H1 (cell line): ENCODE results near the gene KLHL3. TPM values are rescaled to one million over a fixed set of nuclear protein-coding genes. Genes with fewer than 3 reads are reported as not detected.

Experiments
- CTCF ChIA-PET: fragments of 300-600 bp; sonication (Branson Sonifier 250); formaldehyde crosslinking; loops from one replicate; lab custom pipeline; 2021; ENCODE audit not compliant: partially characterized antibody; lab: Charles Lee
- POLR2A ChIA-PET: fragments of 300-600 bp; sonication (Branson Sonifier 250); formaldehyde crosslinking; loops from one replicate; lab custom pipeline; 2021; ENCODE audit warnings: inconsistent platforms; ENCODE audit not compliant: partially characterized antibody; lab: Charles Lee
- DNase-seq, 2 experiments: peaks; one replicate each; pipeline versions ENCODE4 v3.0.0 to v3.0.0-alpha.2; 2010 to 2022; ENCODE audit warnings: low spot score in 2 of 2, low read depth in 1 of 2, mixed read lengths in 1 of 2
- FAIRE-seq: peaks from 2 replicates; lab custom pipeline; 2011; peaks lifted over from hg19 to GRCh38; lab: Jason Lieb, UNC
- H2AFZ ChIP-seq: 2 replicates; pipeline ENCODE4 v1.8.1; 2012; ENCODE audit warnings: low read length, inconsistent platforms
- H2AK5ac ChIP-seq: 2 replicates; pipeline ENCODE4 v1.6.1; 2013; ENCODE audit warnings: low read depth, low read length
- H2BK120ac ChIP-seq: replicated peaks from 2 replicates; pipeline ENCODE3; 2013; ENCODE audit warnings: low read depth, low read length, inconsistent platforms
- H2BK12ac ChIP-seq: 2 replicates; pipeline ENCODE4 v1.6.1; 2013; ENCODE audit warnings: low read depth, low read length
- H2BK15ac ChIP-seq: 2 replicates; pipeline ENCODE4 v1.6.1; 2013; ENCODE audit warnings: low read length
- H2BK20ac ChIP-seq: 2 replicates; pipeline ENCODE4 v1.6.1; 2013; ENCODE audit warnings: low read length
- H2BK5ac ChIP-seq: 2 replicates; pipeline ENCODE4 v1.6.1; 2013; ENCODE audit warnings: low read depth, low read length
- H3K14ac ChIP-seq: 2 replicates; pipeline ENCODE4 v1.6.1; 2013; ENCODE audit warnings: inconsistent platforms; ENCODE audit not compliant: insufficient read length
- H3K18ac ChIP-seq: 2 replicates; pipeline ENCODE4 v1.6.1; 2013; ENCODE audit warnings: low read length; ENCODE audit errors: extremely low read depth
- H3K23ac ChIP-seq: 2 replicates; pipeline ENCODE4 v1.6.1; 2013; ENCODE audit warnings: inconsistent platforms; ENCODE audit not compliant: insufficient read length
- H3K23me2 ChIP-seq: 2 replicates; pipeline ENCODE4 v1.6.1; 2013; ENCODE audit warnings: low read depth, low read length
- H3K27ac ChIP-seq: 2 replicates; pipeline ENCODE4 v1.6.1; 2011; ENCODE audit warnings: low read depth, low read length, inconsistent platforms
- H3K27me3 ChIP-seq, 4 experiments: replicated peaks in 1 of 4; 1 replicate in 1 of 4; 2 replicates in 3 of 4; pipeline versions ENCODE4 v1.6.1 to v1.8.1; 2011 to 2013; ENCODE audit warnings: low read length in 3 of 4, mild to moderate bottlenecking in 3 of 4, inconsistent platforms in 2 of 4, mixed read lengths in 2 of 4, moderate library complexity in 1 of 4; ENCODE audit not compliant: control insufficient read depth in 3 of 4, insufficient read depth in 3 of 4; ENCODE audit errors: extremely low read depth in 1 of 4
- H3K36me3 ChIP-seq, 4 experiments: 2 replicates each; pipeline versions ENCODE4 v1.6.1 to v1.8.1; 2011 to 2013; ENCODE audit warnings: mild to moderate bottlenecking in 4 of 4, low read length in 3 of 4, moderate library complexity in 2 of 4, control low read depth in 1 of 4, inconsistent platforms in 1 of 4; ENCODE audit not compliant: insufficient read depth in 4 of 4, control insufficient read depth in 2 of 4
- H3K4ac ChIP-seq: replicated peaks from 2 replicates; pipeline ENCODE3; 2013; ENCODE audit warnings: low read length, low read depth, mixed read lengths, inconsistent platforms; ENCODE audit not compliant: insufficient read length
- H3K4me1 ChIP-seq, 4 experiments: replicated peaks in 1 of 4; 1 replicate in 1 of 4; 2 replicates in 3 of 4; pipeline versions ENCODE4 v1.6.1 to v1.8.1; 2011 to 2013; ENCODE audit warnings: low read length in 3 of 4, inconsistent platforms in 2 of 4, mixed read lengths in 1 of 4; ENCODE audit not compliant: insufficient read depth in 4 of 4, control insufficient read depth in 3 of 4
- H3K4me2 ChIP-seq, 2 experiments: 2 replicates each; pipeline versions ENCODE4 v1.6.1 to v1.8.1; 2011 to 2013; ENCODE audit warnings: low read depth in 2 of 2, low read length in 2 of 2, control low read depth in 1 of 2, inconsistent platforms in 1 of 2, mild to moderate bottlenecking in 1 of 2; ENCODE audit not compliant: insufficient read depth in 1 of 2
- H3K4me3 ChIP-seq, 4 experiments: fragments of 200-600, 300-600 bp in 1 of 4; sonication (generic), shearing (Covaris generic), sonication (Bioruptor Twin) in 1 of 4; 2 replicates each; pipeline versions ENCODE4 v1.5.1 to v1.8.1; 2011 to 2016; ENCODE audit warnings: low read length in 4 of 4, low read depth in 3 of 4, control low read depth in 2 of 4, inconsistent platforms in 2 of 4, mild to moderate bottlenecking in 2 of 4, mixed read lengths in 1 of 4, moderate library complexity in 1 of 4; ENCODE audit not compliant: insufficient read depth in 2 of 4; ENCODE audit errors: extremely low read depth in 1 of 4
- H3K56ac ChIP-seq: replicated peaks from 2 replicates; pipeline ENCODE3; 2013; ENCODE audit warnings: low read depth, mild to moderate bottlenecking, mixed read lengths, low read length, inconsistent platforms; ENCODE audit not compliant: insufficient read length
- H3K79me1 ChIP-seq: 2 replicates; pipeline ENCODE4 v1.6.1; 2013; ENCODE audit warnings: low read depth, low read length, control low read depth
- H3K79me2 ChIP-seq, 2 experiments: 2 replicates each; pipeline versions ENCODE4 v1.6.1 to v1.8.1; 2012 to 2013; ENCODE audit warnings: low read length in 2 of 2, mild to moderate bottlenecking in 2 of 2, inconsistent platforms in 1 of 2; ENCODE audit not compliant: insufficient read depth in 2 of 2, control insufficient read depth in 1 of 2
- H3K9ac ChIP-seq, 4 experiments: replicated peaks in 1 of 4; 1 replicate in 1 of 4; 2 replicates in 3 of 4; pipeline versions ENCODE4 v1.6.1 to v1.8.1; 2011 to 2013; ENCODE audit warnings: low read depth in 3 of 4, low read length in 3 of 4, control low read depth in 2 of 4, mild to moderate bottlenecking in 2 of 4, moderate library complexity in 2 of 4, inconsistent platforms in 1 of 4; ENCODE audit errors: extremely low read depth in 1 of 4
- H3K9me3 ChIP-seq, 2 experiments: 2 replicates each; pipeline versions ENCODE4 v1.6.1 to v1.8.1; 2012 to 2013; ENCODE audit warnings: mild to moderate bottlenecking in 2 of 2, moderate library complexity in 2 of 2, control low read depth in 1 of 2, inconsistent platforms in 1 of 2, low read depth in 1 of 2, low read length in 1 of 2, mixed read lengths in 1 of 2; ENCODE audit not compliant: insufficient read depth in 2 of 2
- H4K20me1 ChIP-seq, 2 experiments: replicated peaks in 1 of 2; 2 replicates each; pipeline versions ENCODE3 to v1.8.1; 2011 to 2013; ENCODE audit warnings: inconsistent platforms in 2 of 2, low read length in 2 of 2, mild to moderate bottlenecking in 1 of 2; ENCODE audit not compliant: insufficient read depth in 2 of 2, control insufficient read depth in 1 of 2
- H4K5ac ChIP-seq: 2 replicates; pipeline ENCODE4 v1.6.1; 2013; ENCODE audit warnings: low read length, low read depth, mixed read lengths, inconsistent platforms; ENCODE audit not compliant: insufficient read length
- H4K8ac ChIP-seq: 2 replicates; pipeline ENCODE4 v1.8.0; 2013; ENCODE audit warnings: mild to moderate bottlenecking, moderate library complexity, low read length, inconsistent platforms; ENCODE audit not compliant: insufficient read depth; ENCODE audit errors: extremely low read depth
- H4K91ac ChIP-seq: replicated peaks from 2 replicates; pipeline ENCODE3; 2013; ENCODE audit warnings: low read length, mixed read lengths, inconsistent platforms; ENCODE audit not compliant: insufficient read length
- ATF2 ChIP-seq: IDR thresholded peaks from 2 replicates; pipeline ENCODE4 v1.6.1; 2012; ENCODE audit warnings: low read length, inconsistent platforms
- CHD1 ChIP-seq: IDR thresholded peaks from 2 replicates; pipeline ENCODE4 v1.6.1; 2012; ENCODE audit warnings: low read depth, low read length, improper control_type of control experiment
- HDAC2 ChIP-seq, 2 experiments: fragments of 300-600 bp in 1 of 2; sonication (generic) in 1 of 2; IDR thresholded peaks; 2 replicates each; pipeline ENCODE4 v1.6.1; 2011 to 2012; ENCODE audit warnings: low read depth in 2 of 2, low read length in 2 of 2, mild to moderate bottlenecking in 2 of 2, moderate library complexity in 2 of 2, borderline replicate concordance in 1 of 2, inconsistent platforms in 1 of 2
- PHF8 ChIP-seq: fragments of 200-600 bp; sonication (generic); conservative IDR thresholded peaks from 2 replicates; pipeline ENCODE4 v1.7.1; 2012; ENCODE audit warnings: low read depth, mild to moderate bottlenecking, inconsistent platforms, low read length, moderate library complexity
- SP1 ChIP-seq: IDR thresholded peaks from 2 replicates; pipeline ENCODE4 v1.6.1; 2011; ENCODE audit warnings: low read depth, low read length
- SRF ChIP-seq: IDR thresholded peaks from 2 replicates; pipeline ENCODE4 v1.6.1; 2011; ENCODE audit warnings: mild to moderate bottlenecking, low read depth, low read length, moderate library complexity
- TAF1 ChIP-seq: IDR thresholded peaks from 2 replicates; pipeline ENCODE4 v1.6.1; 2011; ENCODE audit warnings: mild to moderate bottlenecking, low read depth, low read length
- TBP ChIP-seq: IDR thresholded peaks from 2 replicates; pipeline ENCODE4 v1.6.1; 2011; ENCODE audit warnings: low read depth, low read length, improper control_type of control experiment
- TCF12 ChIP-seq: IDR thresholded peaks from 2 replicates; pipeline ENCODE4 v1.6.1; 2011; ENCODE audit warnings: low read depth, mild to moderate bottlenecking, low read length
- USF2 ChIP-seq: IDR thresholded peaks from 2 replicates; pipeline ENCODE4 v1.6.1; 2011; ENCODE audit warnings: low read length, improper control_type of control experiment
- ZNF274 ChIP-seq: IDR thresholded peaks from 2 replicates; pipeline ENCODE4 v1.7.0; 2012; ENCODE audit warnings: low read length, borderline replicate concordance; ENCODE audit errors: extremely low read depth
- WGBS, 2 experiments: shearing (Covaris generic) in 1 of 2; methylation state at CpG; one replicate each; pipeline versions ENCODE4 v1.1.6 to v1.1.7; 2013 to 2015; ENCODE audit warnings: low lambda C conversion rate in 2 of 2, mixed read lengths in 2 of 2, inconsistent platforms in 1 of 2, low coverage in 1 of 2, missing lambda C conversion rate in 1 of 2; ENCODE audit not compliant: insufficient replicate concordance in 2 of 2, insufficient coverage in 1 of 2, insufficient read length in 1 of 2; ENCODE audit errors: extremely low coverage in 1 of 2, missing lambda C conversion rate in 1 of 2; 5-methylcytosine and 5-hydroxymethylcytosine counted together
- polyA plus RNA-seq, 7 experiments: library from polyadenylated mRNA; depleted of rRNA in 3 of 7; stranded (reverse) in 5 of 7; unstranded in 2 of 7; fragments of >200 nt in 5 of 7; fragments of 200-250 nt in 2 of 7; gene quantifications; 1 replicate in 5 of 7; 2 replicates in 1 of 7; 4 replicates in 1 of 7; pipeline versions ENCODE4 v1.2.1 to v1.2.3, GENCODE V29; 2011 to 2013; ENCODE audit warnings: missing spikeins in 2 of 7, mixed read lengths in 2 of 7
- total RNA-seq: library from RNA; stranded (reverse); fragmentation: NEBNext Ultra II Directional; extraction: Animal tissue kit (Norgen Biotek cat#: 25700); gene quantifications from 2 replicates; pipeline ENCODE4 v1.2.1, GENCODE V29; 2021

Gene KLHL3
- total and polyA plus RNA-seq, 2 of the 8 experiments (the other 6 are each of a cell fraction or from before 2014, with no cell fraction given) = 7.4 to 13.7 TPM

DNA sequence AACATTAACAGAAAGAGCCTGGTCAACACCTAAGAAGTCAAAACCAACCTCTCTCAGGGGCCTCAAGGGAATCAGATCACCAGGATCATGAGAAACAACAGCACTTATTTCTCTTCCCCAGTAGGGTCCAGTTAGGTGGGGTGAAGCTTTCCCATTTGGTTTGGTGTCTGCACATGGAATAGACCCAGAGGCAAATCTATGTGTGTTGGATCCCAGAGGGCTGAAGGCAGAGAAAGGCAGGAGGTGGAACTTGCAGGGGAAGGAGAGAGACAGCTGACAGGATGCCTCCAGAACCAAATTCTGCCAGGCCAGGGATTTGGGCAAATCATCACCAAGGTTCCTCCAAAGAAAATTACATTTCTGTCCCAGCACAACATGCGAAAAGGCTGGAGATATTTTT is 132.0 kb downstream of the KLHL3 start:
- no peak overlapping the region for H3K9ac ChIP-seq
- FAIRE-seq (no peak), DNase-seq (no peak)
- no peak overlapping the region for H3K23ac ChIP-seq
- no peak overlapping the region for H3K4me3 ChIP-seq
- no peak overlapping the region for H4K91ac ChIP-seq
- CTCF ChIA-PET = interaction anchor here (1.1 to 2.1 kb wide), 6 partner anchors 10 to 801 kb away, joined by 3 to 7 read pairs (median 6); no protein-coding TSS in a partner anchor
- H3K4me1 ChIP-seq = peaks cover 0 to 4% (median 0%) of the 10 kb centered on the region in 4 experiments; a peak in 2 of 7 replicates
- H2AFZ ChIP-seq = no peak overlapping the region
- H4K20me1 ChIP-seq = no peaks in the 10 kb centered on the region
- POLR2A ChIA-PET = no interaction called here
- no peak overlapping the region for H2AK5ac ChIP-seq
- no peak overlapping the region for H2BK12ac ChIP-seq
- H3K9me3 ChIP-seq = no peaks in the 10 kb centered on the region
- WGBS, 2 experiments = 93% methylated on average over 1 of the region's 1 CpG; no CpG with 5 or more reads in 1 of the 2 experiments
- no peaks in the 10 kb centered on the region for H3K36me3 ChIP-seq
- H3K27ac ChIP-seq = no peak overlapping the region
- H3K56ac ChIP-seq = no peak overlapping the region
- no peak overlapping the region for H2BK15ac ChIP-seq
- H3K23me2 ChIP-seq = no peaks in the 10 kb centered on the region
- H3K79me2 ChIP-seq = no peaks in the 10 kb centered on the region
- no peak overlapping the region for H4K5ac ChIP-seq
- H2BK5ac ChIP-seq = no peak overlapping the region
- no peak overlapping the region for H3K14ac ChIP-seq
- H2BK120ac ChIP-seq = no peak overlapping the region
- no peak overlapping the region for H3K18ac ChIP-seq
- TF ChIP-seq TAF1 (no peak), TCF12 (no peak), PHF8 (no peak), SP1 (no peak), ZNF274 (no peak), HDAC2 (IDR thresholded peaks at IDR 0.05; ENCODE audit: borderline replicate concordance in 1 of 2, low read depth in 2 of 2, low read length in 2 of 2) (no peak), TBP (no peak), USF2 (no peak), CHD1 (no peak), SRF (no peak), ATF2 (no peak)
- H4K8ac ChIP-seq = no peak overlapping the region
- H3K27me3 ChIP-seq = no peaks in the 10 kb centered on the region
- H3K4ac ChIP-seq = no peak overlapping the region
- no peak overlapping the region for H2BK20ac ChIP-seq
- no peak overlapping the region for H3K4me2 ChIP-seq
- no peaks in the 10 kb centered on the region for H3K79me1 ChIP-seq
